Mucosa of stomach (tissue), 1 donor: Measurements from ENCODE around the gene PAGE4.

Source experiments
- H3K27me3 ChIP-seq: one replicate; pipeline ENCODE4 v1.7.0; 2013; ENCODE audit warnings: mild to moderate bottlenecking, low read length; ENCODE audit not compliant: control insufficient read depth, insufficient read depth
- H3K36me3 ChIP-seq: one replicate; pipeline ENCODE4 v1.7.0; 2013; ENCODE audit warnings: low read length; ENCODE audit not compliant: control insufficient read depth, insufficient read depth
- H3K4me1 ChIP-seq: one replicate; pipeline ENCODE4 v1.7.0; 2013; ENCODE audit warnings: mild to moderate bottlenecking, low read length; ENCODE audit not compliant: control insufficient read depth, insufficient read depth
- H3K4me3 ChIP-seq: one replicate; pipeline ENCODE4 v1.7.0; 2013; ENCODE audit warnings: low read length
- H3K9ac ChIP-seq: one replicate; pipeline ENCODE4 v1.7.0; 2013; ENCODE audit warnings: mild to moderate bottlenecking, low read length, moderate library complexity
- H3K9me3 ChIP-seq: one replicate; pipeline ENCODE4 v1.7.0; 2013; ENCODE audit warnings: mild to moderate bottlenecking, low read length, moderate library complexity; ENCODE audit not compliant: control insufficient read depth
- donor health status: Pancreatic carcinoma.

Gene PAGE4, protein sequence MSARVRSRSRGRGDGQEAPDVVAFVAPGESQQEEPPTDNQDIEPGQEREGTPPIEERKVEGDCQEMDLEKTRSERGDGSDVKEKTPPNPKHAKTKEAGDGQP

GRCh38 chrX:49829016-49829415 lies at the start of gene PAGE4:
TSS of gene PAGE4 (plus strand) at chrX:49829303. CDS start at chrX:49830429, 1,126 bp downstream.
- no peaks in the 10 kb centered on the region for H3K27me3 ChIP-seq
- no peaks in the 10 kb centered on the region for H3K4me1 ChIP-seq
- H3K9ac ChIP-seq: no peak within 1 kb of the TSS
- H3K36me3 ChIP-seq: no peaks in the 10 kb centered on the region
- no peaks in the 10 kb centered on the region for H3K9me3 ChIP-seq
- H3K4me3 ChIP-seq: no peak within 1 kb of the TSS

- Histone ChIP-seq H3K9ac (no peak overlapping the region), H3K36me3 (no peaks in the 10 kb centered on the region), H3K9me3 (no peaks in the 10 kb centered on the region), H3K4me1 (no peaks in the 10 kb centered on the region), H3K27me3 (no peaks in the 10 kb centered on the region), H3K4me3 (no peak overlapping the region)
Measured at GRCh38 chrX:49784747-49785280, 44.3 kb upstream of the PAGE4 start.

DNA sequence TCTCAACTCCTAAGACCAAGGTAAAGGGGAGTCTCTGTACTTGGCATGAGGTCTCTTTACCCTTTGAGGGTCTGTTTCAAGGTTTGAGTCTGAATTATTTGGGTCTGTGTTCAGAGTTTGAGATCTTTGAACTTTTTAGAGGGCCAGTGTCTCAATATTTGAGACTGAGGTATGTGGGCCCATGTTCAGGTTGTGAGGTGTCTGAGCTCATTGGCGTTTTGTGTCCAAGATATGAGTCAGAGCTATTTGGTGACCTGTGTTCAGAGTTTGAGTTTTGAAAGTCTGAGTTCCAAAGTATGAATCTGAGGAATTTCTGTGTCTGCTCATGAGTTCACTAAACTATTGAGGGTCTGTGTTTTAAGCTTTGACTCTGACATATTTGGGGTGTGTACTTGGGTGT lies 36.7 kb upstream of the PAGE4 start:
- H3K4me1 ChIP-seq: no peaks in the 10 kb centered on the region
- H3K4me3 ChIP-seq: no peak overlapping the region
- H3K9me3 ChIP-seq: no peaks in the 10 kb centered on the region
- no peak overlapping the region for H3K9ac ChIP-seq
- H3K36me3 ChIP-seq: no peaks in the 10 kb centered on the region
- H3K27me3 ChIP-seq: no peaks in the 10 kb centered on the region

DNA sequence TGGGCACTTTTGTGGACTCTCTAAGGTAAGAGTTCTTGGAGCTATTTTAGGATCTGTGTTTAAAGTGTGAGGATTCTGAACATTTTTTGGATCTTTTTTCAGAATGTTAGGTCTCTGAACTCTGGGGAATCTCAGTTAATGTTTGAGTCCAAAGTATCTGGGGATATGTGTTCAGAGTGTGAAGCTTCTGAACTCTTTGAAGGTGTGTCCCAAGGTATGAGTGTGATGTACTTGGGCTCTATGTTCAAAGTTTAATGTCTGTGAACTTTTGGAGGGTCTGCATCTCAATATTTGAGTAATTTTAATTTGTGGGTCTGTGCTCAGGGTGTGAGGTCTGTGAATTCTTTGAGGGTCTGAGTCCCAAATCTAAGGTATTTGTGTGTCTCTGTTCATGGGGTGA lies 35.4 kb upstream of the PAGE4 start:
- Histone ChIP-seq H3K36me3 (no peaks in the 10 kb centered on the region), H3K4me3 (no peak overlapping the region), H3K9ac (no peak overlapping the region)

DNA sequence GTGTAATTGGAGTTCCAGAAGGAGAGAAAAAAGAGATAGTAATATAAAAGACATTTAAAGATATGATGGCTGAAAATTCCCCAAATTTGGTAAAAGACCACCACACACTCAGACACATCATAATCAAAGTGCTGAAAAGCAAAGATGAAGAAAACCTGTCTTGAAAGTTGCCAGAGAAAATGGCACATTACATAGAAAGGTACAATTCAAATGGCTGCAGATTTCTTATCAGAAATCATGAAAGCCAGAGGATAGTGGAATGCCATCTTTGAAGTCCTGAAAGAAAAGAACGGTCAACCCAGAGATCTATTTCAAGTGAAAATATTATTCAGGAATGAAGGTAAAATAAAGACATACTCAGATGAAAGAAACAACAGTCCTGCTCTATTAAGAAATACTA lies 29.3 kb upstream of the PAGE4 start:
- Histone ChIP-seq H3K9ac (no peak overlapping the region), H3K36me3 (no peaks in the 10 kb centered on the region), H3K4me3 (no peak overlapping the region), H3K4me1 (no peaks in the 10 kb centered on the region), H3K27me3 (no peaks in the 10 kb centered on the region), H3K9me3 (no peaks in the 10 kb centered on the region)

More for the DNA sequence above, 35.4 kb upstream of the PAGE4 start:
- Histone ChIP-seq H3K27me3 (no peaks in the 10 kb centered on the region), H3K9me3 (no peaks in the 10 kb centered on the region), H3K4me1 (no peaks in the 10 kb centered on the region)

DNA sequence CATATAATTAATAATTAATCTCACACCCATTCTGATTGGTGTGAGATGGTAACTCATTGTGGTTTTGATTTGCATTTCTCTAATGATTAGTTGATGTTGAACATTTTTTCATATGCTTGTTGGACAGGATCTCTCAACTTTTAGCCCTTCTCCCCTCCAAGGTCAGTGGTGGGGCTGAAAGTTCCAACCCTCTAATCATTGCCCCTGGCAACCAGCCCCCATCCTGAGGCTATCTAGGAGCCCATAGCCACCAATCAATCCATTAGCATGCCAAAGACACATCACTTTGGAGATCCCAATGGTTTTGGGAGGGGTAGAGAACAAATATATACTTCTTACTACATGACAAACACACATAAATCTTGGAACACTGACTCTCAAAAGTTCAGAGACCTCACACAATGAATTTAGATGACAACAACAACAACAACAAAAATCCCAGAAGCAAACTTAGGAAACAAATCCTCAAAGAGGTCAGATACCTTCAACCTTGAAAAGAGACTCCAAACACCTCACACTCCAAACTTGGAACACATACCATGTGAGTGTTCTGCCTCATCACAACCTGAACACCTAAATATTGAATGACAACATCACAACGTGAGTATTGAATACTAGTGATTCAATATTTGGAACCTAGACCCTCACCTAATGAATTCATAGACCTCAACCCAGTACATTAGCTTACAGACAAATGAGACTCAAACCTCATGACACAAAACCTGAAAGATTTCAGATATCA lies 19.0 kb upstream of the PAGE4 start:
- no peak overlapping the region for H3K4me3 ChIP-seq
- H3K4me1 ChIP-seq: no peaks in the 10 kb centered on the region
- H3K9ac ChIP-seq: no peak overlapping the region
- H3K9me3 ChIP-seq: no peaks in the 10 kb centered on the region
- no peaks in the 10 kb centered on the region for H3K27me3 ChIP-seq
- no peaks in the 10 kb centered on the region for H3K36me3 ChIP-seq

- Histone ChIP-seq H3K9ac (no peak overlapping the region), H3K9me3 (no peaks in the 10 kb centered on the region), H3K36me3 (no peaks in the 10 kb centered on the region), H3K4me3 (no peak overlapping the region), H3K27me3 (no peaks in the 10 kb centered on the region), H3K4me1 (no peaks in the 10 kb centered on the region)
Measured at GRCh38 chrX:49812177-49812576, 16.9 kb upstream of the PAGE4 start.

DNA sequence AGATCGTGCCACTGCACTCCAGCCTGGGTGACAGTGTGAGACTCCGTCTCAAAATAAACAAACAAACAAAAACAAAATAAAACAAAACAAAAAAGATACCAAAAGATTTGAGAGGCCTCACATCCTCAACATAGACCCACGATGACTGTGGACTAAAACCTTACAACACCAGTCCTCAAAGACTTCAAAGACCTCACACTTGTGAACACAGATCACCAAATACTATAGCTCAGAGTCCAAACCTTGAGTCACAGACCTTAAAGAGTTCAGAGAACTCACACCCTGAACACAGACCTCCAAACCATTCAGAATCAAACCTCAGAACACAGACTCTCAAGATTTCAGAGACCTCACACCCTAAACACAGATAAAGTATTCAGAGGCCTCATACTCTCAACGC lies 12.7 kb upstream of the PAGE4 start:
- no peaks in the 10 kb centered on the region for H3K36me3 ChIP-seq
- no peak overlapping the region for H3K9ac ChIP-seq
- H3K4me1 ChIP-seq: no peaks in the 10 kb centered on the region
- no peak overlapping the region for H3K4me3 ChIP-seq
- no peaks in the 10 kb centered on the region for H3K9me3 ChIP-seq
- H3K27me3 ChIP-seq: no peaks in the 10 kb centered on the region

- no peak overlapping the region for H3K4me3 ChIP-seq
Measured at GRCh38 chrX:49838374-49838773, 9.3 kb downstream of the PAGE4 start.

GRCh38 chrX:49840679-49841078 lies 11.6 kb downstream of the PAGE4 start:
- H3K4me1 ChIP-seq: no peaks in the 10 kb centered on the region
- no peaks in the 10 kb centered on the region for H3K27me3 ChIP-seq
- no peaks in the 10 kb centered on the region for H3K9me3 ChIP-seq
- no peaks in the 10 kb centered on the region for H3K36me3 ChIP-seq
- no peak overlapping the region for H3K9ac ChIP-seq
- H3K4me3 ChIP-seq: no peak overlapping the region

More at GRCh38 chrX:49838374-49838773, 9.3 kb downstream of the PAGE4 start:
- H3K4me1 ChIP-seq: no peaks in the 10 kb centered on the region
- H3K9me3 ChIP-seq: no peaks in the 10 kb centered on the region
- H3K36me3 ChIP-seq: no peaks in the 10 kb centered on the region
- H3K9ac ChIP-seq: no peak overlapping the region
- H3K27me3 ChIP-seq: no peaks in the 10 kb centered on the region

DNA sequence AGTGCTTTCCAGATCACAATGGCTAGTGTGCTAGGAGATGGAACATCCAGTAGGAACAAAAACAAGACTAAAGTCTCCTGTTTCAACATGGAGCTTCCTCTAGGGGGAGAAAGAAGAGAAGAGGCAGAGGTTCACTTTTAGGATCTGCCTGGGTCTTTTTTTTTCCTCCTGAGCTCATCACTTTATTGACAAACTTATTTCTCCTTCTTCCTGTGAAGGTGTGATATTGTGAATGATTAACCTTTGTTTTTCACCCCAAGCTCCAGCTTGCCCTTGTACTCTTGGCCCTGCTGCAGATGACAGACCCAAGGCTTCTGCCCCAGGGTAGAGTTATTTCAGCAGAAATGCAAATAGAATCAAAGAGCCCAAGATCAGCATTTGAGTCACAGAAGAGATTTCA lies 13.5 kb downstream of the PAGE4 start:
- H3K4me1 ChIP-seq: no peaks in the 10 kb centered on the region
- no peaks in the 10 kb centered on the region for H3K9me3 ChIP-seq
- H3K27me3 ChIP-seq: no peaks in the 10 kb centered on the region
- H3K9ac ChIP-seq: no peak overlapping the region
- H3K36me3 ChIP-seq: no peaks in the 10 kb centered on the region
- H3K4me3 ChIP-seq: no peak overlapping the region

- Histone ChIP-seq H3K4me1 (no peaks in the 10 kb centered on the region), H3K36me3 (no peaks in the 10 kb centered on the region), H3K27me3 (no peaks in the 10 kb centered on the region), H3K9ac (no peak overlapping the region), H3K9me3 (no peaks in the 10 kb centered on the region), H3K4me3 (no peak overlapping the region)
Measured at GRCh38 chrX:49844611-49845010, 15.5 kb downstream of the PAGE4 start.
